ENCODE data around the gene RECQL5.

The RECQL5 gene

GRCh38 chr17:75664099-75664549 lies 2.8 kb downstream of the RECQL5 start:
- H3K4me3 ChIP-seq = no peak overlapping the region
- no peak for DNase-seq (ENCODE audit: low spot score)
- TF ChIP-seq CTCF (IDR thresholded peaks at IDR 0.05) = no peak
- no peak overlapping the region for H3K27ac ChIP-seq

- H3K4me3 ChIP-seq = no peak overlapping the region
- TF ChIP-seq CTCF (IDR thresholded peaks at IDR 0.05) = no peak
- DNase-seq (ENCODE audit: low spot score) = no peak
- no peak overlapping the region for H3K27ac ChIP-seq
Measured at GRCh38 chr17:75662511-75662910, 4.4 kb downstream of the RECQL5 start.

GRCh38 chr17:75661531-75661930 lies 5.4 kb downstream of the RECQL5 start:
- no peak for DNase-seq (ENCODE audit: low spot score)
- no peak overlapping the region for H3K27ac ChIP-seq
- no peak overlapping the region for H3K4me3 ChIP-seq
- TF ChIP-seq CTCF (IDR thresholded peaks at IDR 0.05) = no peak

- no peak overlapping the region for H3K27ac ChIP-seq
- H3K4me3 ChIP-seq = no peak overlapping the region
- TF ChIP-seq CTCF (IDR thresholded peaks at IDR 0.05) = no peak
- no peak for DNase-seq (ENCODE audit: low spot score)
Measured at GRCh38 chr17:75658237-75658636, 8.7 kb downstream of the RECQL5 start.

GRCh38 chr17:75654176-75654575 lies 12.8 kb downstream of the RECQL5 start:
- no peak overlapping the region for H3K4me3 ChIP-seq
- TF ChIP-seq CTCF (IDR thresholded peaks at IDR 0.05) = no peak
- no peak for DNase-seq (ENCODE audit: low spot score)
- no peak overlapping the region for H3K27ac ChIP-seq

GRCh38 chr17:75652934-75653549 lies 13.9 kb downstream of the RECQL5 start:
- TF ChIP-seq CTCF (IDR thresholded peaks at IDR 0.05) = peak; percentile 47
- Histone ChIP-seq H3K4me3 (no peak overlapping the region), H3K27ac (no peak overlapping the region)
- DNase-seq (ENCODE audit: low spot score) = no peak

GRCh38 chr17:75652341-75652740 lies 14.6 kb downstream of the RECQL5 start:
- DNase-seq (ENCODE audit: low spot score) = no peak
- Histone ChIP-seq H3K27ac (no peak overlapping the region), H3K4me3 (no peak overlapping the region)
- TF ChIP-seq CTCF (IDR thresholded peaks at IDR 0.05) = no peak
